HG03571 (cell line): ENCODE data around the gene UCKL1.
A peak's percentile ranks its signal among the peaks of the same experiment; 100 is the strongest.
"Not testable (repeated sequence)": the region's sequence is repeated elsewhere in the genome, so short reads cannot be mapped to it uniquely, and the experiment has no call there.

ENCODE experiments used
- ATAC-seq: cut with Tn5 transposase; IDR thresholded peaks from one replicate; pipeline ENCODE4 v1.9.1; 2021; ENCODE audit not compliant: unreplicated experiment

The UCKL1 gene

GRCh38 chr20:63955827-63956663 is at the start of gene UCKL1:
Gene UCKL1, minus strand, starts transcription at chr20:63956416. Its CDS starts 44 bp downstream, at chr20:63956372.
- ATAC-seq, result peak; percentile 62

- no peak for ATAC-seq
These were observed 49.2 kb upstream of the UCKL1 start for GRCh38 chr20:64005394-64005793.

GRCh38 chr20:64003960-64004725 is 47.9 kb upstream of the UCKL1 start:
- no peak for ATAC-seq

GRCh38 chr20:64001607-64002011 is 45.4 kb upstream of the UCKL1 start:
- ATAC-seq, result no peak

GRCh38 chr20:64000906-64001305 is 44.7 kb upstream of the UCKL1 start:
- no peak for ATAC-seq

- ATAC-seq, result no peak
These were observed 26.7 kb upstream of the UCKL1 start for GRCh38 chr20:63982937-63983336.

GRCh38 chr20:63980806-63981728 is 24.9 kb upstream of the UCKL1 start, which contains the start of gene PRPF6:
Gene PRPF6, plus strand, starts transcription at chr20:63981132. Its CDS starts 114 bp downstream, at chr20:63981246.
- ATAC-seq, result peak; percentile 41

- no peak for ATAC-seq
These were observed 24.1 kb upstream of the UCKL1 start for GRCh38 chr20:63980317-63980805.

GRCh38 chr20:63979557-63980316 is 23.5 kb upstream of the UCKL1 start, which contains the start of gene SAMD10:
Gene SAMD10, minus strand, starts transcription at chr20:63979642. Its CDS starts 175 bp downstream, at chr20:63979467.
- ATAC-seq, result peak; percentile 24

GRCh38 chr20:63979229-63979556 is 23.0 kb upstream of the UCKL1 start:
- ATAC-seq, result no peak

GRCh38 chr20:63978319-63979228 is 22.4 kb upstream of the UCKL1 start:
- ATAC-seq, result no peak

- ATAC-seq, result no peak
These were observed 21.6 kb upstream of the UCKL1 start for GRCh38 chr20:63977739-63978276.

GRCh38 chr20:63976980-63977738 is 20.9 kb upstream of the UCKL1 start:
- no peak for ATAC-seq

GRCh38 chr20:63976511-63976910 is 20.3 kb upstream of the UCKL1 start:
- not testable (repeated sequence) for ATAC-seq

GRCh38 chr20:63974402-63975200 is 18.4 kb upstream of the UCKL1 start:
- ATAC-seq, result no peak

GRCh38 chr20:63973636-63974401 is 17.6 kb upstream of the UCKL1 start:
- no peak for ATAC-seq

- no peak for ATAC-seq
These were observed 16.9 kb upstream of the UCKL1 start for GRCh38 chr20:63973160-63973479.
